GM10248 (cell line): ENCODE measurements around the gene TXN.

Source experiments
- CTCF ChIA-PET: fragments of 300-600 bp; sonication (Branson Sonifier 250); formaldehyde crosslinking; extraction: SDS; loops from one replicate; lab custom pipeline; 2021; ENCODE audit warnings: antibody characterized with exemption; lab: Yijun Ruan, JAX
- POLR2A ChIA-PET: fragments of 350-650 bp; sonication (Branson Sonifier 250); formaldehyde crosslinking; extraction: SDS; loops from one replicate; lab custom pipeline; 2020; ENCODE audit warnings: antibody characterized with exemption; lab: Yijun Ruan, JAX
- DNase-seq: peaks from one replicate; pipeline ENCODE4 v3.0.0; 2012; ENCODE audit errors: extremely low spot score
- CTCF ChIP-seq: IDR thresholded peaks from 2 replicates; pipeline ENCODE4 v1.5.1; 2012; ENCODE audit warnings: mild to moderate bottlenecking, low read depth; ENCODE audit errors: extremely low read depth, missing control alignments, control extremely low read depth

TXN gene

GRCh38 chr9:110256380-110257096 lies at the start of gene TXN:
TSS of gene TXN (minus strand) at chr9:110256507. CDS start at chr9:110256435, 72 bp downstream.
- no peak for TF ChIP-seq CTCF
- POLR2A ChIA-PET: interaction anchor here (0.6 to 1.0 kb wide), 16 partner anchors 10 to 1277 kb away, joined by 3 to 11 read pairs (median 4); no protein-coding TSS in a partner anchor
- CTCF ChIA-PET: interaction anchor here (1.1 kb wide), 1 partner anchor 13 kb away, joined by 4 read pairs; no protein-coding TSS in a partner anchor
- DNase-seq: peak; percentile 91

DNA sequence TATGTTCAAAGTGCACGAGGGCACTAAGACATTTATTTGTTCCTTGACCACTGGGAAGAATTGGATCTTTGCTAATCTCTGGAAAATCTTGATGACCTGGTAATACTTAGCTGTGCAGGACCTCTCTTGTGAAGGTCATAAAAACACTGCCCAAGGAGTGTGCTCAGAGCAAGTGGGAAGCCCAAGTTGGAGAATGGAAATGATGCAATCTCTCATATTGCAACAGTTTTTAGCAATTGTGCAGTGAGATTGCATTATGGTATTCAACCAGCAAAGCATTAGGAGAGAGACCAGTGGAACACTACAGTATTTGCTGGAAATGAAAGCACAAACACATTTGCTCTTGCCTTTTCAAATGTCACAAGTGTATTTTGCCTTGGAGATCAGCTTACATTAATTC lies 46.8 kb upstream of the TXN start:
- CTCF ChIA-PET: no interaction called here
- TF ChIP-seq CTCF: no peak
- POLR2A ChIA-PET: no interaction called here
- no peak for DNase-seq

DNA sequence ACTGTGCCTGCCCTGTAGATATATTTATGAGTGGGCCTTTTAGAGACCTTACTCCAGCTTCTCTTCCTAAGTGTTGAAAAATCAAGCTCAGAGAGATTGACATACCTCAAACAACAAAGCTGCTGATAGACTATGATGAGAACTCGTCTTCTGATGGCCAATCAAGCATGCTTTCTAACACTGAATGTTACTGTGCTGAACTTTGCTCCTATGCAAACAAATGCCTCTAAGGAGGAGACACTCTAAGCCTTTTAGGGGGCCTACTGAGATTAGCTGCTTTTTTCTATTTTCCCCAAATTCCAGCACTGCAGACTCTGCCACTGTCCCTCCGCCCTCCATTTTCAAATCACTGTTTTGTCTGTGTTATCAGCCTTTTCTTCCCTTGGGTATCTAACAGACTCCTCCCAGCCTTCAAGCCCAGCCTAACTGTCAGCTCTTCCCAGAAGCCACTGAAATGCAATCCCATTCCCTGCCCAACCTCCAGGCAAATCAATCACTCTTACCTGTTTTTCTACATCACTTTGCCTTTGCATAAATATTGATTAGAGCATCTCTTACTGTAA lies 41.8 kb upstream of the TXN start:
- POLR2A ChIA-PET: no interaction called here
- CTCF ChIA-PET: interaction anchor here (0.7 to 1.9 kb wide), 4 partner anchors 9 to 29 kb away, joined by 3 to 10 read pairs (median 5); no protein-coding TSS in a partner anchor
- DNase-seq: no peak
- no peak for TF ChIP-seq CTCF

DNA sequence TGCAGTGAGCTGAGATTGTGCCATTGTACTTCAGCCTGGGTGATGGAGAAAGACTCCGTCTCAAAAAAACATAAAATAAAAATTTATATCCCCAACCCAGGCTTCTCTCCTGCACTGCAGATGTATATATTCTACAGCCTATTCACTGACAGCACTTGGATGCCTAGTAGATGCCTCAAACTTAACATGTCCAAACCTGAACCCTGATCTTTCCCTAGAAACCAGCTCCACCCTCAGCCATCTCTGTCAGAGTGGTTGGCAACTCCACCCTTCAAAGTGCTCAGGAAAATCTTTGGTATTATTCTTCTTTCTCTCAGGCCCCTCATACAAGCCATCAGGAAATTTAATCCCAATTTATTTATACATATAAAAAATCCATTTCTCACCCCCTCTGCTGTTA lies 36.9 kb upstream of the TXN start:
- ChIA-PET POLR2A (no interaction called here), CTCF (no interaction called here)
- DNase-seq: no peak
- no peak for TF ChIP-seq CTCF

- no peak for DNase-seq
- CTCF ChIA-PET: no interaction called here
- POLR2A ChIA-PET: no interaction called here
- TF ChIP-seq CTCF: no peak
Observed at GRCh38 chr9:110291921-110292557, 35.7 kb upstream of the TXN start.

- no peak for DNase-seq
- no peak for TF ChIP-seq CTCF
- ChIA-PET CTCF (interaction anchor here (1.4 kb wide), 1 partner anchor 12 kb away, joined by 3 read pairs; no protein-coding TSS in a partner anchor), POLR2A (no interaction called here)
Observed at GRCh38 chr9:110290001-110290400, 33.7 kb upstream of the TXN start.
